HEK293 (cell line): ENCODE results near the gene GATA2.

Source experiments
- CTCF ChIP-seq: fragments of 450-650 bp; formaldehyde crosslinking; IDR thresholded peaks from 2 replicates; pipeline ENCODE4 v1.5.1; 2016; ENCODE audit warnings: missing biosample characterization, missing genetic modification characterization
- OSR2 ChIP-seq: fragments of 450-650 bp; formaldehyde crosslinking; IDR thresholded peaks from 2 replicates; pipeline ENCODE4 v1.5.1; 2016; ENCODE audit warnings: missing biosample characterization, missing genetic modification characterization
- ZNF174 ChIP-seq: fragments of 450-650 bp; formaldehyde crosslinking; IDR thresholded peaks from 2 replicates; pipeline ENCODE4 v1.5.0; 2017; ENCODE audit warnings: missing biosample characterization, mild to moderate bottlenecking, missing genetic modification characterization
- ZNF239 ChIP-seq: fragments of 450-650 bp; formaldehyde crosslinking; IDR thresholded peaks from 2 replicates; pipeline ENCODE4 v1.5.1; 2016; ENCODE audit warnings: missing biosample characterization, missing genetic modification characterization
- ZNF433 ChIP-seq: fragments of 450-650 bp; formaldehyde crosslinking; IDR thresholded peaks from 2 replicates; pipeline ENCODE4 v1.5.1; 2016; ENCODE audit warnings: missing biosample characterization, missing genetic modification characterization, low read depth
- ZNF513 ChIP-seq: fragments of 450-650 bp; IDR thresholded peaks from 2 replicates; pipeline ENCODE4 v1.5.1; 2018; ENCODE audit warnings: missing biosample characterization, missing genetic modification characterization
- TF ChIP-seq, protein P1 (sequence below): fragments of 450-650 bp; formaldehyde crosslinking; IDR thresholded peaks from 2 replicates; pipeline ENCODE4 v1.5.1; 2016; ENCODE audit warnings: missing biosample characterization, missing genetic modification characterization
- TF ChIP-seq, protein P2 (sequence below): fragments of 450-650 bp; IDR thresholded peaks from 2 replicates; pipeline ENCODE4 v1.5.1; 2018; ENCODE audit warnings: missing biosample characterization, mild to moderate bottlenecking, missing genetic modification characterization

DNA sequence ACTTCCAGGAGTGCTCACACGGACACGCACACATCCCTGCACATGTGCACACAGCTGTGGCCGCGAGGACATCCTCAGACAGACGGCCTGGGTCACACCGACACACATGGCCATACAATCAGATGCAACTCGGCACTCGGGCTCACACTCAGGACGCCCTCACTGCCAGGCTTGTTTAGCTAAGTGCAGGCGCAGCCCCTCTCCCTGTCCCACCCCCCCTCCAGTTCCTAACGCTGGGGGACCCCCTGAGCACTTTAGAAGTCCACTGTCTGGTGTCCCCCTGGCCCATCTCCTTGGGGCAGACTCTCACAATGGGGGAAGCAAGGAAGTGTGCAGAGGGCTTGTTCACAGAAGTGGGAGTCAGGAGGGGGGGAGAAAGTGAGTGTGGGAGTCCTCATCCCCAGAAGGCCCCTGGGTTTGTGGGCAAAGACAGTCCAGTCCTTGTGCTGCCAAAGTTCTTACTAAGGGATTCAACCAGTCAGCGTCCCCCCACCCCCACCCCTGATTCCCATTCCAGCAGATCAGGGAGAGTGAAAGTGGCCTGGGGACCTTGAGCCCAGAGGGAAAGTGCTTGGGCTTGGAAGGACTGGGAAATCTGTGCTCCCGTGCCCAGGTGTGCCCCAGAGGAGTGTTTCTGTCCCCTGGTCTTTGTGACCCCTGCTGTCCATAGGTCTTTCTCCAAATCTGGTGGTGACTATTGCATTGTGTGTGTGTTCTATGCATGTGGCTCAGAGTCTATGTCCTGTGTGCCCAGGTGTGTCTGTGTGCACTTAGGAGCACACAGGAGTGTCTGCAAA lies 767 bp upstream of the GATA2 start:
- TF ChIP-seq OSR2 (tag by site-specific recombination) (no peak), CTCF (tag by site-specific recombination) (no peak), ZNF433 (tag by site-specific recombination) (no peak), ZNF174 (tag by site-specific recombination) (no peak), ZNF239 (no peak), ZNF513 (tag by site-specific recombination) (no peak)
- TF ChIP-seq, protein P1, sequence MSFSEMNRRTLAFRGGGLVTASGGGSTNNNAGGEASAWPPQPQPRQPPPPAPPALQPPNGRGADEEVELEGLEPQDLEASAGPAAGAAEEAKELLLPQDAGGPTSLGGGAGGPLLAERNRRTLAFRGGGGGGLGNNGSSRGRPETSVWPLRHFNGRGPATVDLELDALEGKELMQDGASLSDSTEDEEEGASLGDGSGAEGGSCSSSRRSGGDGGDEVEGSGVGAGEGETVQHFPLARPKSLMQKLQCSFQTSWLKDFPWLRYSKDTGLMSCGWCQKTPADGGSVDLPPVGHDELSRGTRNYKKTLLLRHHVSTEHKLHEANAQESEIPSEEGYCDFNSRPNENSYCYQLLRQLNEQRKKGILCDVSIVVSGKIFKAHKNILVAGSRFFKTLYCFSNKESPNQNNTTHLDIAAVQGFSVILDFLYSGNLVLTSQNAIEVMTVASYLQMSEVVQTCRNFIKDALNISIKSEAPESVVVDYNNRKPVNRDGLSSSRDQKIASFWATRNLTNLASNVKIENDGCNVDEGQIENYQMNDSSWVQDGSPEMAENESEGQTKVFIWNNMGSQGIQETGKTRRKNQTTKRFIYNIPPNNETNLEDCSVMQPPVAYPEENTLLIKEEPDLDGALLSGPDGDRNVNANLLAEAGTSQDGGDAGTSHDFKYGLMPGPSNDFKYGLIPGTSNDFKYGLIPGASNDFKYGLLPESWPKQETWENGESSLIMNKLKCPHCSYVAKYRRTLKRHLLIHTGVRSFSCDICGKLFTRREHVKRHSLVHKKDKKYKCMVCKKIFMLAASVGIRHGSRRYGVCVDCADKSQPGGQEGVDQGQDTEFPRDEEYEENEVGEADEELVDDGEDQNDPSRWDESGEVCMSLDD: no peak
- TF ChIP-seq, protein P2, sequence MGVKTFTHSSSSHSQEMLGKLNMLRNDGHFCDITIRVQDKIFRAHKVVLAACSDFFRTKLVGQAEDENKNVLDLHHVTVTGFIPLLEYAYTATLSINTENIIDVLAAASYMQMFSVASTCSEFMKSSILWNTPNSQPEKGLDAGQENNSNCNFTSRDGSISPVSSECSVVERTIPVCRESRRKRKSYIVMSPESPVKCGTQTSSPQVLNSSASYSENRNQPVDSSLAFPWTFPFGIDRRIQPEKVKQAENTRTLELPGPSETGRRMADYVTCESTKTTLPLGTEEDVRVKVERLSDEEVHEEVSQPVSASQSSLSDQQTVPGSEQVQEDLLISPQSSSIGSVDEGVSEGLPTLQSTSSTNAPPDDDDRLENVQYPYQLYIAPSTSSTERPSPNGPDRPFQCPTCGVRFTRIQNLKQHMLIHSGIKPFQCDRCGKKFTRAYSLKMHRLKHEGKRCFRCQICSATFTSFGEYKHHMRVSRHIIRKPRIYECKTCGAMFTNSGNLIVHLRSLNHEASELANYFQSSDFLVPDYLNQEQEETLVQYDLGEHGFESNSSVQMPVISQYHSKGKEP (tag by site-specific recombination): no peak
